ENCODE measurements around the gene FCN2. TPM values are rescaled to one million over a fixed set of nuclear protein-coding genes. Genes with fewer than 3 reads are reported as not detected.

The FCN2 gene
- total RNA-seq, 1 experiment from 2014 or later: not detected

GRCh38 chr9:134840511-134840910 is 40.1 kb upstream of the FCN2 start:
- Histone ChIP-seq H3K27ac (ENCODE audit: low read depth, low read length) (no peak overlapping the region), H3K4me3 (replicated peaks in 1 of 2; ENCODE audit: low read depth in 1 of 2, low read length in 2 of 2) (no peak overlapping the region), H3K4me2 (ENCODE audit: low read length) (no peak overlapping the region), H3K36me3 (ENCODE audit: control insufficient read depth in 1 of 2, insufficient read depth in 2 of 2, low read length in 2 of 2) (no peaks in the 10 kb centered on the region), H4K20me1 (ENCODE audit: insufficient read depth) (no peaks in the 10 kb centered on the region), H3K4me1 (ENCODE audit: control insufficient read depth in 1 of 2, insufficient read depth in 2 of 2, low read length in 2 of 2) (peaks cover 0 to 7% of the 10 kb centered on the region in 2 experiments; a peak in 2 of 4 replicates), H3K9me3 (ENCODE audit: control insufficient read depth in 1 of 2, insufficient read depth in 1 of 2, low read depth in 1 of 2, low read length in 2 of 2) (no peaks in the 10 kb centered on the region), H3K27me3 (ENCODE audit: insufficient read depth, low read length) (peaks cover 21% of the 10 kb centered on the region; the same call in 1 of the 2 replicates), H2AFZ (ENCODE audit: low read depth, low read length, poor library complexity, severe bottlenecking) (no peak overlapping the region), H3K9me2 (ENCODE audit: insufficient read depth) (no peaks in the 10 kb centered on the region), H3K79me2 (ENCODE audit: insufficient read depth, low read length) (no peaks in the 10 kb centered on the region), H3K9ac (ENCODE audit: low read length) (no peak overlapping the region)
- ChIA-PET POLR2A (no interaction called here), RAD21 (ENCODE audit: low non-redundant PET in 1 of 2, low total read pairs in 2 of 2, uncharacterized antibody in 2 of 2, unreplicated experiment in 2 of 2) (no interaction called here), CTCF (interaction anchor here (0.6 kb wide), 1 partner anchor 90 kb away, joined by 3 read pairs; no protein-coding TSS in a partner anchor)
- ATAC-seq (no peak), DNase-seq (ENCODE audit: low read depth, low spot score) (no peak)
- intact Hi-C loops (cut with micrococcal nuclease): no loop called here
- TF ChIP-seq JUND (IDR thresholded peaks at IDR 0.05) (no peak), RAD21 (IDR thresholded peaks at IDR 0.05; ENCODE audit: low read depth) (no peak), CTCF (IDR thresholded peaks at IDR 0.05 in 2 of 3, conservative IDR thresholded peaks at IDR 0.05 in 1 of 3; ENCODE audit: borderline replicate concordance in 1 of 3, insufficient read depth in 1 of 3, low read depth in 2 of 3, low read length in 2 of 3) (no peak), EGR1 (IDR thresholded peaks at IDR 0.05; ENCODE audit: low read depth) (no peak), POLR2AphosphoS5 (IDR thresholded peaks at IDR 0.05; ENCODE audit: low read depth, low read length) (no peak), ATF3 (IDR thresholded peaks at IDR 0.05) (no peak), TCF7L2 (IDR thresholded peaks at IDR 0.05; ENCODE audit: borderline replicate concordance, extremely low read depth, insufficient read depth, insufficient read length) (no peak), ZBTB33 (IDR thresholded peaks at IDR 0.05; ENCODE audit: extremely low read depth, insufficient replicate concordance, low read length) (no peak), SRF (IDR thresholded peaks at IDR 0.05; ENCODE audit: low read depth) (no peak), SIN3A (IDR thresholded peaks at IDR 0.05; ENCODE audit: low read depth) (no peak), EZH2phosphoT487 (IDR thresholded peaks at IDR 0.05; ENCODE audit: borderline replicate concordance) (no peak), FOSL1 (IDR thresholded peaks at IDR 0.05; ENCODE audit: low read depth) (no peak), POLR2A (IDR thresholded peaks at IDR 0.05; ENCODE audit: borderline replicate concordance, extremely low read depth, insufficient read depth, insufficient read length) (no peak), MAX (IDR thresholded peaks at IDR 0.05) (no peak), YY1 (IDR thresholded peaks at IDR 0.05; ENCODE audit: extremely low read depth, insufficient replicate concordance, low read depth, low read length) (no peak), EZH2 (IDR thresholded peaks at IDR 0.05) (no peak)
- no TSS peak for BruUV-seq (replicated peaks)
